Spleen (tissue), 11 donors: ENCODE data around the gene ZDHHC17. TPM values are rescaled to one million over a fixed set of nuclear protein-coding genes. Genes with fewer than 3 reads are reported as not detected.

Source experiments
- DNase-seq: peaks from one replicate; pipeline ENCODE4 v3.0.0-alpha.2; 2020
- H3K27ac ChIP-seq, 8 donors: fragments of 200-600 bp; sonication (generic) in 7 of 8; 1 replicate in 4 of 8; 2 replicates in 4 of 8; pipeline versions ENCODE4 v1.5.0 to v1.8.0; 2016 to 2021; ENCODE audit warnings: inconsistent platforms in 4 of 8, mild to moderate bottlenecking in 4 of 8, moderate library complexity in 1 of 8
- H3K27me3 ChIP-seq, 7 donors: fragments of 200-600 bp; sonication (generic) in 6 of 7; replicated peaks in 1 of 7; 1 replicate in 4 of 7; 2 replicates in 3 of 7; pipeline versions ENCODE4 v1.5.0 to v1.8.0; 2016 to 2021; ENCODE audit warnings: inconsistent platforms in 3 of 7, mild to moderate bottlenecking in 1 of 7
- H3K36me3 ChIP-seq, 6 donors: fragments of 200-600 bp; sonication (generic) in 5 of 6; 1 replicate in 4 of 6; 2 replicates in 2 of 6; pipeline versions ENCODE4 v1.5.0 to v1.8.0; 2016 to 2021; ENCODE audit warnings: inconsistent platforms in 2 of 6
- H3K4me1 ChIP-seq, 6 donors: fragments of 200-600 bp; sonication (generic) in 5 of 6; 1 replicate in 3 of 6; 2 replicates in 3 of 6; pipeline versions ENCODE4 v1.5.0 to v1.8.0; 2016 to 2021; ENCODE audit warnings: inconsistent platforms in 3 of 6
- H3K4me3 ChIP-seq, 8 donors: fragments of 200-600 bp; sonication (generic) in 7 of 8; 1 replicate in 4 of 8; 2 replicates in 4 of 8; pipeline versions ENCODE4 v1.5.0 to v1.8.0; 2016 to 2021; ENCODE audit warnings: inconsistent platforms in 4 of 8, mild to moderate bottlenecking in 4 of 8, moderate library complexity in 2 of 8
- H3K9me3 ChIP-seq, 8 donors: fragments of 200-600 bp; sonication (generic) in 7 of 8; 1 replicate in 4 of 8; 2 replicates in 4 of 8; pipeline versions ENCODE4 v1.5.0 to v1.8.0; 2016 to 2021; ENCODE audit warnings: inconsistent platforms in 4 of 8
- POLR2A ChIP-seq, 3 donors: fragments of 450-650 bp; IDR thresholded peaks; one replicate each; pipeline ENCODE4 v1.5.1; 2017; ENCODE audit warnings: antibody characterized with exemption in 3 of 3, mild to moderate bottlenecking in 1 of 3
- POLR2AphosphoS5 ChIP-seq, 3 donors: sonication (generic); formaldehyde crosslinking; IDR thresholded peaks; one replicate each; pipeline ENCODE4 v1.5.1; 2017; ENCODE audit warnings: antibody characterized with exemption in 3 of 3
- WGBS, 5 donors: extraction: QIAGEN DNeasy Blood & Tissue Kit in 3 of 5; methylation state at CpG; one replicate each; pipeline versions ENCODE4 v1.1.5 to v1.1.7; 2013 to 2018; 5-methylcytosine and 5-hydroxymethylcytosine counted together
- intact Hi-C: fragments of 100-400 bp; cut with DNase I; formaldehyde crosslinking; loops from one replicate; pipeline ENCODE4 v1.15.0; 2023; ENCODE audit warnings: low total_unique reads
- polyA plus RNA-seq, 3 donors: library from polyadenylated mRNA; stranded (reverse); fragments of 200-250 nt; gene quantifications; one replicate each; pipeline ENCODE4 v1.2.1, GENCODE V29; 2013
- total RNA-seq, 7 donors: library from RNA; depleted of rRNA in 3 of 7; stranded (reverse); fragments of >200 nt in 3 of 7; fragmentation: NEBNext Ultra II Directional in 4 of 7; extraction: Animal tissue kit (Norgen Biotek cat#: 25700) in 4 of 7; gene quantifications; one replicate each; pipeline versions ENCODE4 v1.1.0 to v1.2.1, GENCODE V29; 2016 to 2021
- TF ChIP-seq, protein P1 (sequence below), 11 experiments: fragments of 200-600 bp in 7 of 11; fragments of 450-650 bp in 4 of 11; sonication (generic) in 4 of 11; IDR thresholded peaks in 8 of 11; conservative IDR thresholded peaks in 3 of 11; 1 replicate in 7 of 11; 2 replicates in 4 of 11; pipeline versions ENCODE4 v1.4.0 to v1.8.0; 2016 to 2021; ENCODE audit warnings: antibody characterized with exemption in 11 of 11, inconsistent platforms in 4 of 11, mild to moderate bottlenecking in 1 of 11
- donor health status: healthy with polysubstance abuse.
- donor health status: DM: no; HTN: no; CAD: no; lungs with moderate emphysema.
- donor health status: DM: no; HTN: no; CAD: no.
- donor health status: Bipolar disorder and iron deficiency.
- donor health status: healthy.
- donor health status: DM: no; HTN: no; CAD: no.
- donor health status: DM: yes; HTN: yes; CAD: no.

The ZDHHC17 gene
- total and polyA plus RNA-seq, 10 donors: 10.1 to 69.4 (median 45.8) TPM

DNA sequence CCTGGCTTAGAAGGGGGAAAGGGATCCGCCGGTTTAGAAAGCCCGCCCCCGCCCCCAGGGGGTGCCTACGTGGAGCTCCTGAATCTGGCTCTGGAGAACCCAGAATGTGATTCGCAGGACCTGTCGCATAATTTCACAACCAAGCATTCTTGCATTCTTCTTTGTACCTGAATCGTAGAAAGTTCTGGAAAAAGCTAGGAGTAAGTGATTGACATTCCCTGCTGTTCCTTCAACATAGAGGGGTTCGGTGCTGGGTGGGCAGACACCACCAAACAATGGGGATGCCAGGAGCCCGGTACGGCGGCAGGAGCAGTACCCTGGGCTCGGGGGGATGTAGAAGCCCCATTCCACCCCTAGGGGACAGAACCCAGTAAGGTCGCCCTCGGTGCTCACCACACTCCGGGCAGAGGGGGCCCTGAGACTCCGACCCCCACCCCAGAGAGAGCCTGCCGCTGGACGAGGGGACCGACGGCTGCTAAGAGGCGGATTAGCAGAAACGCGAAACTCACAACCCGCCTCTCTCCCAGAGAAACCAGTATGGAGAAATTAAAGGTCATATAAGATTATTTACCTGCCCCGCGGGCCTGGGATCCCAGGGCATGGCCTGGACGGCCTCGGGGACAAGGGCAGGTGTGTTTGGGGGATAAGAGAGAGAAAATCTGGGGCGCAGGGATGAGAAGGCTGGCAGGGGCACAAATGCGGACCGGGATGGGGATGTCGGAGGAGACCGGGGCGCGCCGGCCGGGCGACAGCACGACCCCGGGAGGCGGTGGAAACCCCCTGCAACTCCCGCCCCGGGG, 114.4 kb downstream of the ZDHHC17 start:
- TF ChIP-seq, protein P1, sequence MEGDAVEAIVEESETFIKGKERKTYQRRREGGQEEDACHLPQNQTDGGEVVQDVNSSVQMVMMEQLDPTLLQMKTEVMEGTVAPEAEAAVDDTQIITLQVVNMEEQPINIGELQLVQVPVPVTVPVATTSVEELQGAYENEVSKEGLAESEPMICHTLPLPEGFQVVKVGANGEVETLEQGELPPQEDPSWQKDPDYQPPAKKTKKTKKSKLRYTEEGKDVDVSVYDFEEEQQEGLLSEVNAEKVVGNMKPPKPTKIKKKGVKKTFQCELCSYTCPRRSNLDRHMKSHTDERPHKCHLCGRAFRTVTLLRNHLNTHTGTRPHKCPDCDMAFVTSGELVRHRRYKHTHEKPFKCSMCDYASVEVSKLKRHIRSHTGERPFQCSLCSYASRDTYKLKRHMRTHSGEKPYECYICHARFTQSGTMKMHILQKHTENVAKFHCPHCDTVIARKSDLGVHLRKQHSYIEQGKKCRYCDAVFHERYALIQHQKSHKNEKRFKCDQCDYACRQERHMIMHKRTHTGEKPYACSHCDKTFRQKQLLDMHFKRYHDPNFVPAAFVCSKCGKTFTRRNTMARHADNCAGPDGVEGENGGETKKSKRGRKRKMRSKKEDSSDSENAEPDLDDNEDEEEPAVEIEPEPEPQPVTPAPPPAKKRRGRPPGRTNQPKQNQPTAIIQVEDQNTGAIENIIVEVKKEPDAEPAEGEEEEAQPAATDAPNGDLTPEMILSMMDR (IDR thresholded peaks at IDR 0.05 in 8 of 11, conservative IDR thresholded peaks at IDR 0.05 in 3 of 11): peak in 1 of 11 experiments; percentile 25
- TF ChIP-seq POLR2AphosphoS5 (IDR thresholded peaks at IDR 0.05): no peak
- Histone ChIP-seq H3K36me3 (no peaks in the 10 kb centered on the region), H3K27ac (peak overlapping the region in 7 of 8 donors; percentile 76 to 90 (median 82)), H3K4me1 (peaks cover 5 to 28% (median 16%) of the 10 kb centered on the region in 6 donors), H3K4me3 (peak overlapping the region; percentile 48 to 79 (median 56)), H3K9me3 (no peaks in the 10 kb centered on the region), H3K27me3 (peaks cover 0 to 45% (median 13%) of the 10 kb centered on the region in 7 donors)
- no peak for DNase-seq
- intact Hi-C loops: no loop called here
- WGBS, 5 donors: 1 to 2% (median 1%) methylated on average over 33 to 44 of the region's 44 CpGs

DNA sequence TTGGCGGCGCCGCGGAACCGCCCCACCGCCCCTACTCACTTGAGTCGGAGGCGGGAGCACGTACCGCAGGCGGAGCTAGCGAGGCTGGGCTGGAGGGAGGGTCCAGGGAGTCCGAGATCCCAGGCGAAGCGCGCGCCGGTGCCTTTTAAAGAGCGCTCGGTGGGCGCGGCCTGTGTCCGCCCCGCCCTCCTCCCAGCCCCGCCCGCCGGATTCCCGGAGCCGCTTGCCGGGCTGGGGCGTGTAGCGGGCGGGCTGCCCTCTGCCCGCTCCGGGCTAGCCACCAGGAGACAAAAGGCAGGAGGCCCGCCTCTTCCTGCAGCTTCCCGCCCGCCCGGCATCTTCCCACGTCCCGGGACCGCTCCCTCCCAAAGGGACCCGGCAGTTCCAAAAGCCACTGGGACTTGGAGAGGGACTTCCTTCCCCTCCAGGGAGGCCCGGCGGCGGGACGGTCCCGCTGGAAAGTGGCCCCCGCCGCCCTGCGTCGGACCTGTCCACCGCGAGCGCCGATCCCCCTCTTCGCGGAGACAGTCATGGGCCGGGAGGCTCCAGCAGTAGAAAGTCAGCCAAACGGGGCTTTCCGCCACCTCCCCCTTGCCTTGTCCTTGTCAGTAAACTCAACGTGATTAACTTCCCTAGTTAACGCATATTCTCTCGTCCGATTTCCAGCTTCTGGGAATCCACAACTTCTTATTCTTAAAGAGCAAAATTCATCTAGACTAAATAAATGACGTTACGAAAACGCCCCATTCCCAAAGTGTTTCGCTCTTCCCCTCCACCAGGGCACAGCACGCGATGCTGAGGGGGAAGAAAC, 115.2 kb downstream of the ZDHHC17 start, which contains the start of gene CSRP2:
Gene CSRP2, minus strand, starts transcription at position 121 of the 811 bp plus-strand sequence. CDS start 12,759 bp downstream, outside the sequence.
- TF ChIP-seq POLR2A (IDR thresholded peaks at IDR 0.05) (no peak), POLR2AphosphoS5 (IDR thresholded peaks at IDR 0.05) (peak; percentile 68 to 88 (median 83))
- TF ChIP-seq, protein P1 (IDR thresholded peaks at IDR 0.05 in 8 of 11, conservative IDR thresholded peaks at IDR 0.05 in 3 of 11): peak in 3 of 11 experiments; percentile 6 to 17 (median 11)
- intact Hi-C loops: no loop called here
- Histone ChIP-seq H3K36me3 (no peaks in the 10 kb centered on the region), H3K4me1 (peaks cover 5 to 28% (median 16%) of the 10 kb centered on the region in 6 donors), H3K4me3 (peak within 1 kb of the TSS; percentile 48 to 79 (median 56)), H3K27ac (peak within 1 kb of the TSS; percentile 50 to 90 (median 82)), H3K27me3 (peaks cover 0 to 45% (median 13%) of the 10 kb centered on the region in 7 donors), H3K9me3 (no peaks in the 10 kb centered on the region)
- peak; percentile 90 for DNase-seq
- WGBS, 5 donors: 1 to 4% (median 2%) methylated on average over 25 to 71 of the region's 71 CpGs

GRCh38 chr12:76879710-76880518, 116.0 kb downstream of the ZDHHC17 start:
- H3K27ac ChIP-seq: peak overlapping the region; percentile 50 to 90 (median 82)
- peaks cover 0 to 45% (median 13%) of the 10 kb centered on the region in 7 donors for H3K27me3 ChIP-seq
- H3K4me3 ChIP-seq: peak overlapping the region in 7 of 8 donors; percentile 48 to 79 (median 56)
- no peaks in the 10 kb centered on the region for H3K9me3 ChIP-seq
- 47 to 65% (median 62%) methylated on average over 13 of the region's 13 CpGs for WGBS, 5 donors
- H3K4me1 ChIP-seq: peaks cover 5 to 28% (median 16%) of the 10 kb centered on the region in 6 donors
- no peak for TF ChIP-seq POLR2A (IDR thresholded peaks at IDR 0.05)
- no peak for TF ChIP-seq POLR2AphosphoS5 (IDR thresholded peaks at IDR 0.05)
- TF ChIP-seq, protein P1 (IDR thresholded peaks at IDR 0.05 in 8 of 11, conservative IDR thresholded peaks at IDR 0.05 in 3 of 11): no peak
- intact Hi-C loops: no loop called here
- no peaks in the 10 kb centered on the region for H3K36me3 ChIP-seq
- DNase-seq: no peak
